HepG2 (cell line): ENCODE measurements around the gene TRPV4. TPM values are rescaled to one million over a fixed set of nuclear protein-coding genes. Genes with fewer than 3 reads are reported as not detected.

Source experiments
- ATF4 ChIP-seq, 2 experiments: fragments of 450-650 bp in 1 of 2; sonication (generic) in 1 of 2; formaldehyde crosslinking; IDR thresholded peaks; 2 replicates each; pipeline versions ENCODE4 v1.5.0 to v1.8.0; 2020 to 2022; ENCODE audit warnings: mild to moderate bottlenecking in 1 of 2, missing genetic modification reagents in 1 of 2
- MED1 ChIP-seq: sonication (generic); formaldehyde crosslinking; IDR thresholded peaks from 2 replicates; pipeline ENCODE4 v1.4.0; 2020; ENCODE audit warnings: missing genetic modification reagents
- SNAPC4 ChIP-seq: sonication (generic); formaldehyde crosslinking; IDR thresholded peaks from 2 replicates; pipeline ENCODE4 v1.4.0; 2020; ENCODE audit warnings: mild to moderate bottlenecking, missing genetic modification reagents
- TFE3 ChIP-seq: IDR thresholded peaks from 2 replicates; pipeline ENCODE4 v1.6.1; 2016
- THRA ChIP-seq: sonication (generic); formaldehyde crosslinking; IDR thresholded peaks from 2 replicates; pipeline ENCODE4 v1.4.0; 2020; ENCODE audit warnings: missing genetic modification reagents, borderline replicate concordance
- ZBTB46 ChIP-seq: sonication (generic); formaldehyde crosslinking; IDR thresholded peaks from 2 replicates; pipeline ENCODE4 v1.4.0; 2020; ENCODE audit warnings: mild to moderate bottlenecking, missing genetic modification reagents, borderline replicate concordance
- ZHX2 ChIP-seq, 2 experiments: sonication (generic) in 1 of 2; formaldehyde crosslinking in 1 of 2; IDR thresholded peaks; 2 replicates each; pipeline versions ENCODE4 v1.6.1 to v1.9.0; 2014 to 2022; ENCODE audit warnings: antibody characterized with exemption in 1 of 2, borderline replicate concordance in 1 of 2, inconsistent platforms in 1 of 2, low read depth in 1 of 2, missing genetic modification reagents in 1 of 2
- ZSCAN31 ChIP-seq: sonication (generic); formaldehyde crosslinking; IDR thresholded peaks from 2 replicates; pipeline ENCODE4 v1.5.0; 2020; ENCODE audit warnings: low read depth, mild to moderate bottlenecking, missing genetic modification reagents
- polyA plus RNA-seq, 8 experiments: library from polyadenylated mRNA; depleted of rRNA in 3 of 8; stranded (reverse) in 7 of 8; unstranded in 1 of 8; fragments of >200 nt; fragmentation: Illumina TruSeq in 4 of 8; extraction: Trizol in 4 of 8; gene quantifications; 2 replicates each; pipeline versions ENCODE4 v1.2.1 to v1.2.3, GENCODE V29; 2011 to 2016; ENCODE audit warnings: low read depth in 4 of 8, missing spikeins in 1 of 8, mixed read lengths in 1 of 8; ENCODE audit not compliant: insufficient read depth in 1 of 8
- total RNA-seq, 5 experiments: library from RNA; depleted of rRNA; stranded (reverse); fragments of >200 nt; fragmentation: Illumina TruSeq; extraction: Trizol; gene quantifications; 2 replicates each; pipeline ENCODE4 v1.2.3, GENCODE V29; 2016; ENCODE audit warnings: low read depth in 1 of 5

The TRPV4 gene
- total and polyA plus RNA-seq, 2 of the 13 experiments (the other 11 are each of a cell fraction or from before 2014, with no cell fraction given) = 0.66 to 4.7 TPM

GRCh38 chr12:109861689-109862314 lies 28.6 kb upstream of the TRPV4 start (continued):
- peak; percentile 55; the same call in 1 of the 2 replicates for TF ChIP-seq ZHX2 (IDR thresholded peaks at IDR 0.05; ENCODE audit: low read depth)
- TF ChIP-seq ZHX2 (CRISPR knock-in tag; IDR thresholded peaks at IDR 0.05; ENCODE audit: borderline replicate concordance) = no peak
- TF ChIP-seq TFE3 (CRISPR knock-in tag) = peak; percentile 78
- peak in 1 of 2 experiments; percentile 99; a peak in 2 of 4 replicates for TF ChIP-seq ATF4 (CRISPR knock-in tag; IDR thresholded peaks at IDR 0.05)
- TF ChIP-seq MED1 (CRISPR knock-in tag) = peak; percentile 91
- TF ChIP-seq THRA (CRISPR knock-in tag) = no peak
- no peak for TF ChIP-seq ZBTB46 (CRISPR knock-in tag)
- TF ChIP-seq SNAPC4 = no peak
- TF ChIP-seq ZSCAN31 (CRISPR knock-in tag) = peak; percentile 59; the same call in 1 of the 2 replicates
